Activated naive CD8-positive, alpha-beta T cell treated with anti-CD3 and anti-CD28 coated beads for 36 hours (primary cell): ENCODE data around the gene LRMDA. TPM values are rescaled to one million over a fixed set of nuclear protein-coding genes. Genes with fewer than 3 reads are reported as not detected.
"Not testable (repeated sequence)": the region's sequence is repeated elsewhere in the genome, so short reads cannot be mapped to it uniquely, and the experiment has no call there.

Source experiments
- DNase-seq: peaks from one replicate; pipeline ENCODE4 v3.0.0; 2021
- H3K27ac Mint-ChIP-seq: one replicate; pipeline ENCODE4 v1.8.0; 2022; ENCODE audit warnings: mild to moderate bottlenecking, moderate library complexity, mixed read lengths
- H3K27me3 Mint-ChIP-seq: one replicate; pipeline ENCODE4 v1.8.0; 2022; ENCODE audit warnings: mild to moderate bottlenecking, mixed read lengths
- H3K36me3 Mint-ChIP-seq: one replicate; pipeline ENCODE4 v1.8.0; 2021; ENCODE audit warnings: mild to moderate bottlenecking, mixed read lengths
- H3K4me1 Mint-ChIP-seq: one replicate; pipeline ENCODE4 v1.8.0; 2021; ENCODE audit warnings: mixed read lengths
- H3K4me3 Mint-ChIP-seq: one replicate; pipeline ENCODE4 v1.8.0; 2022; ENCODE audit warnings: mild to moderate bottlenecking, moderate library complexity, mixed read lengths
- H3K9me3 Mint-ChIP-seq: one replicate; pipeline ENCODE4 v1.8.0; 2022; ENCODE audit warnings: mixed read lengths
- total RNA-seq, 2 experiments: library from RNA; stranded (reverse); gene quantifications; one replicate each; pipeline ENCODE4 v1.2.3, GENCODE V29; 2021

LRMDA gene
- total RNA-seq, 2 experiments from 2014 or later: not detected

DNA sequence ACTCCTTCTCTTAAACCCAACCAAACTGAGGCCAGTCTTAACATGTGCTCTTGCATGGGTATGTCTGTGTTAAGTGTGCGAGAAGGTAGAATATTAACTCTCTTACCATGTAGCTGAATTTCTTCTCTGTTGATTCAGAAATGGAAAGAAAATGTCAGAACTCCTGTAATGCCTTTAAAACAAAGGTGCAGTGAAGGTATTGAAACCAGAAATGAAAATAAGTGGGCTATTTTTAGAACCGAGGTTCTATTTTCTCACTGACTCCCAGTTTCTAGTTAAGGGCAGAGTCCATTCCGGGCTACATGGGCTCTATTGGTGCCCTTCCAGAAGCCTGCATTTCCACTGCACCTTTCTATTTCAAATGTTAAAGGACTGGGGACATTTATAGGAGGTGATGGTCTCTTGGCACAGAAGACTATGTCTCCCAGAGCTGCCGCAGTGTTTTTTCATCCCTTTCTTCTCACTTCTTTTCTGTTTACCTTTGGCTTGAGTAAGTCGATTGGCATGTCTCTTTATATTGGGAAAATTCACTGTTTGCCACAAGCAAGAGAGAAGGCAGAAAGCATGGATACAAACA, 174.9 kb downstream of the LRMDA start:
- H3K4me3 Mint-ChIP-seq: no peak overlapping the region
- H3K9me3 Mint-ChIP-seq: no peaks in the 10 kb centered on the region
- no peak for DNase-seq
- H3K4me1 Mint-ChIP-seq: no peaks in the 10 kb centered on the region
- peaks cover 14% of the 10 kb centered on the region for H3K27me3 Mint-ChIP-seq
- H3K36me3 Mint-ChIP-seq: no peaks in the 10 kb centered on the region
- H3K27ac Mint-ChIP-seq: no peak overlapping the region

DNA sequence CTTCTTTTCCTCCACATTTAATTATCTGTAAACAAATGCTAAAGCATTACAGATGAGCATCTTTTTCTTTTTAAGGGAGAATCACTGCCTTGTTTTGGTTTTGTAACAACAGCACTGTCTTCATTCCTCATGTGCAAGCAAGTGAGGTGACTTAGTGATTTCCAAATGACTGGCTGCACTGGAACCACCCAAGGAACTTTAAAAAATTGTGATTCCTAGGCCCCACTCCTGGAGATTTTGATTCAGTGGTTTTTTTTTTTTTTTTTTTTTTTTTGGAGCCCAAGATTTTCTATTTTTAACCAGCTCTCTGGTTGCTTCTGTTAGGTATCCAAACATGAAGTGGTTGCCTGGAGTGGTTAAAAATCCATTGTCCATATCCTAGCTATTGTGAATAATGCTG, 176.2 kb downstream of the LRMDA start:
- no peak for DNase-seq
- Mint-ChIP-seq H3K27me3 (peaks cover 7% of the 10 kb centered on the region), H3K4me1 (no peaks in the 10 kb centered on the region), H3K27ac (no peak overlapping the region), H3K36me3 (no peaks in the 10 kb centered on the region), H3K9me3 (no peaks in the 10 kb centered on the region), H3K4me3 (no peak overlapping the region)

DNA sequence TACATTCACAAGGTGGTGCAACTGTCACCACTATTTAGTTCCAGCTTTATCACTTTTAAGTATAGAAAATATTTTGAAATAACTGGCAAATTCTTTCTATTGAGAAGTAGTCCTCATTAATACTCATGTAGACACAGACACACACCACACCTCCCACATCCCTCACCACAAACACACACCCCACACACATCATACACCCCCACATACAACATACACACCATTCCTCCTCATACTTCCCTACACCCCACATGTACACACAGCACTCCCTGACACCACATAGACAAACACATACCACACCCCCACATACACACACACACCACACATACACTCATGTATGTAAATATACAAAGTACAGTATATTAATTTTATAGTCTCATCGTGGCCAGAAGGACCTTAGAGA, 178.8 kb downstream of the LRMDA start:
- H3K27me3 Mint-ChIP-seq: peaks cover 11% of the 10 kb centered on the region
- H3K36me3 Mint-ChIP-seq: no peaks in the 10 kb centered on the region
- H3K4me1 Mint-ChIP-seq: no peaks in the 10 kb centered on the region
- no peak for DNase-seq
- H3K9me3 Mint-ChIP-seq: no peaks in the 10 kb centered on the region
- no peak overlapping the region for H3K4me3 Mint-ChIP-seq
- no peak overlapping the region for H3K27ac Mint-ChIP-seq

DNA sequence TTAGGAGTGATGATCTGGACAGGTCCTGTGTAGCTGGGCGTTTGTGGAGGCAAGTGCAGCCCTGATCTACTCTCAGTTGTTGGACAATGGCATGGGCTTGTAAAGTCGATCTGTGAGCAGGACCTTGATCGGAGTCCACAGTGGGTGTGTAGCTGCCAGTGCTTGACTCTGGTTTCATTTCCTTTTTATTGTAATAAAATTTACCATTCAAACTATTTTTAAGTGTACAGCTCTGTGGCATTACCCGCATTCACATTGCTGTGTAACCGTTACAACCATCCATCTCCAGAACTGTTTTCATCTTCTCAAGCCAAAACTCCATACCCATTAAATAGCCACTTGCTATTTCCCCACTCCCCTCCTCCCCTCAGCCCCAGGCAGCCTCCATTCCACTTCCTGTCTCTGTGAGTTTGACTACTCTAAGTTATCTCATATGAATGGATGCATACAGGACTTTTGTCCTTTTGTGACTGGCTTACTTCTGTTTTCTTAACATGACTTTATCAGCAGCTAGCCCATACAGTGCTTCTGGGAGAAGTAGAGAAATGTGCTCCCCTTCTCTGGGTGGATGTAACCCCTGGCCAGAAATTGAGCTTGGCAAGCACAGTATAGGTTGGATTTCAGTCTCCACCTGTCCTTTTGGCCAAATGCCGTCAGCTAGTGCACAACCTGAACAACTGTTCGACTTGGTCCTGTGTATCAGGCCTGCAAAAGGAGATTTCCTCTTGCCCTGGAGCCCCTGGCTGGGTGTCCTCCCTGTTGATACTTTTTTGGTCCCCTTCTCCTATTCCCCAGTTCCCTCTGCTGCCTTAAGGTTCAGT, 180.0 kb downstream of the LRMDA start:
- Mint-ChIP-seq H3K4me1 (no peaks in the 10 kb centered on the region), H3K36me3 (no peaks in the 10 kb centered on the region), H3K27ac (no peak overlapping the region), H3K4me3 (no peak overlapping the region), H3K27me3 (peaks cover 10% of the 10 kb centered on the region), H3K9me3 (no peaks in the 10 kb centered on the region)
- DNase-seq: no peak

DNA sequence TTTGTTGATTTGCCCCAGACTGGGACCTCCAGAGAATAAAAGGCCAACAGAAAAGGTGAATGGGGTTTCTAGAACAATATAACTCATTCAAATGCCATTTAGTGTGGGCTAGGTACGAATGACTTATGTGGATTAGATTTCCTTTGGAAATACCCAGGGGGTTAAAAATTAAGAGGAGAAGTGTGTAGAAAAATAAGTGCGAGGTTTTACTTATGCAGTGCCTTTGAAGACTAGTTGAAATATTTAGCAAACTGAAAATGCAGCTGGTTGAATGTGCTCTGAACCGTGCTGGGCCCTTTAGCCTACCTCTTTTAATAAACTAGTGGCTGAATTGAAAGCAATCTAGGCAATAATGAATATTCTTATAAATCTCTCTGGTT, 180.6 kb downstream of the LRMDA start:
- DNase-seq: no peak
- H3K4me3 Mint-ChIP-seq: no peak overlapping the region
- no peaks in the 10 kb centered on the region for H3K9me3 Mint-ChIP-seq
- H3K4me1 Mint-ChIP-seq: no peaks in the 10 kb centered on the region
- no peaks in the 10 kb centered on the region for H3K36me3 Mint-ChIP-seq
- H3K27ac Mint-ChIP-seq: no peak overlapping the region
- peaks cover 10% of the 10 kb centered on the region for H3K27me3 Mint-ChIP-seq

DNA sequence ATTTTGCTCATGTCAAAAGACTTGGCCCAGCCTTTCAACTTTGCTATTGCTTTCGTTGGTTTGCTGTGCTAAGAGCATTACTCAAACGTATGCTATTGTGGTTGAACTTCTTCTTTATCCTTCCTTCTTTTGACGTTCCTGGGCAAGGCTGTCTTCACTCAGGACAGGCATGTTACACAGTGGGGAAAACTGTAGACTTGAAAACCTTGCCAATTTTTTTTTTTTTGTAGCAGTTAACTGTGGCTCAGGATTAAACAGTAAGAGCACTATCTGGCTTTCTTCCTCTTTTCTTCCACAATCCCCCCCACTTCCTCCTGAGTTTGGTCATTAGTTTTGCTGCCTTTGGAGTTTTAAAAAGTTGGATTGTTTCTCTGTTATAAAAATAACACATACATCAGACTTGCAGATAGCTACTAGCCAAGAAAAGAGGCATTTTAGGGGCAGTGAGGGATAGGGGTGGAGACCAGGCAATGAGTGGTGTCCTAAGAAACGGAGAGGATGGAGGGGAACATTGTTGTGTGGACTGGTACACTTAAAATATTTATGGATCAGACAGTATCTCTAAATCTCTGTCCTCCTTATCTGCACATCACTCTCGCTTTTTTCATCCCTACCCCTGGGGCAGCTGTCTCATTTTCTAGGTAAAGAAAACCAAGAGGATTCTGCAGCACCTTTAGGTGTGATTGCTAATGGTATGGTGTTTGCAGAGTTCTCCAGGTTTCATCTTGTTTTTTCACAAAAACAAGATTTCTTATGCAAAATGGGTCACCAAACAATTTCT, 181.7 kb downstream of the LRMDA start:
- no peak for DNase-seq
- peaks cover 10% of the 10 kb centered on the region for H3K27me3 Mint-ChIP-seq
- no peaks in the 10 kb centered on the region for H3K4me1 Mint-ChIP-seq
- no peak overlapping the region for H3K4me3 Mint-ChIP-seq
- H3K36me3 Mint-ChIP-seq: no peaks in the 10 kb centered on the region
- H3K27ac Mint-ChIP-seq: no peak overlapping the region
- no peaks in the 10 kb centered on the region for H3K9me3 Mint-ChIP-seq

DNA sequence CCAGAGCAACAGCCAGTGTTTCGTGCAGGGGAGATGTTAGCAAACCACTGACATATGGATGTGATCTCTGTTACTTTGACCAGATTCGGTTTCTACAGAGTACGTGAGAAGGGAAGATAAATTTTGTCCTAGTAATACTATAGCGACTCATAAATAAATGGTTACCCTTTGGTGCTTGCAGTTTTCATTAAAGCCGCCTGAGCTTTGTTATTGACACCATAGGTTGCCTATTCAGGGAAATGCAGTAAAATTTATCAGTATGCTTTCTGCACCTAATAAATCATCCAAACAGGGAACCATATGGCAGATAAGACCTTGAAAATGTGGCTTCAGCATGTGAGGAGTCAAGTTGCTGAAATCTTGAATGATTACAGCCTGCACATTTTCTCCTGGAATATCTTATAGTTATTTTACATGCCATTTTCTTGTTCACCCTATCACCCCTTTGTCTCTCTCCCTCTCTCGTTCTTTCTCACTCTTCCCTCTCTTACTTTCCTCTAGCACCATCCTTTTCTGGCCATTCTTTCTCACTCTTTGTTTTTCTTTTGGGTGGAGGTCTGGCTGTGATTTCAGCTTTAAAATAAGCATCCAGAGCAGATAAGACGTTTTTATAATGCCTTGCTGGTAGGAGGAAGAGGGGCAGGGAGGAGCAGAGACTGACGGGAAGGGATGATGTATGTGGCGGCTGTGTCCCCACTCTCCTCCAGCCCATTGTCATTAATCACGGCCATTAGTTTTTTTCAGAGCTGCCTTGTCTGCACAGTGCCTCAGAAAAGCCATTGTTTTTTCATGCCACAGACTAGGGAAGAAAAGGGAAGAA, 182.5 kb downstream of the LRMDA start:
- Mint-ChIP-seq H3K27ac (no peak overlapping the region), H3K4me1 (no peaks in the 10 kb centered on the region), H3K27me3 (peaks cover 10% of the 10 kb centered on the region), H3K36me3 (no peaks in the 10 kb centered on the region), H3K4me3 (no peak overlapping the region), H3K9me3 (no peaks in the 10 kb centered on the region)
- DNase-seq: no peak

DNA sequence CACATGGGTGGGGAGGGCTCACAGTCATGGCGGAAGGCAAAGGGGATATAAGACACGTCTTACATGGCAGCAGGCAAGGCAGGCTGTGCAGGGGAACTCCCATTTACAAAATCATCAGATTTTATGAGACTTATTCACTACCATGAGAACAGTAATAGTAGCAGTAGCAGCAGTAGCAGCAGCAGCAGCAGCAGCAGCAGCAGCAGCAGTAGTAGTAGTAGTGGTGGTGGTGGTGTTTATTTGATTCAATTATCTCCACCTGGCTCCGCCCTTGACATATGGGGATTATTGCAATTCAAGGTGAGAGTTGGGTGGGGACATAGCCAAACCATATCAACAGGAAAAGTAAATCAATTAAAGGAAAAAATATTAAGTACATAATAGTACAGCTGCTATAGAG, 184.7 kb downstream of the LRMDA start:
- no peaks in the 10 kb centered on the region for H3K9me3 Mint-ChIP-seq
- H3K27me3 Mint-ChIP-seq: peaks cover 15% of the 10 kb centered on the region
- H3K36me3 Mint-ChIP-seq: no peaks in the 10 kb centered on the region
- H3K4me3 Mint-ChIP-seq: no peak overlapping the region
- H3K4me1 Mint-ChIP-seq: no peaks in the 10 kb centered on the region
- H3K27ac Mint-ChIP-seq: no peak overlapping the region
- no peak for DNase-seq

DNA sequence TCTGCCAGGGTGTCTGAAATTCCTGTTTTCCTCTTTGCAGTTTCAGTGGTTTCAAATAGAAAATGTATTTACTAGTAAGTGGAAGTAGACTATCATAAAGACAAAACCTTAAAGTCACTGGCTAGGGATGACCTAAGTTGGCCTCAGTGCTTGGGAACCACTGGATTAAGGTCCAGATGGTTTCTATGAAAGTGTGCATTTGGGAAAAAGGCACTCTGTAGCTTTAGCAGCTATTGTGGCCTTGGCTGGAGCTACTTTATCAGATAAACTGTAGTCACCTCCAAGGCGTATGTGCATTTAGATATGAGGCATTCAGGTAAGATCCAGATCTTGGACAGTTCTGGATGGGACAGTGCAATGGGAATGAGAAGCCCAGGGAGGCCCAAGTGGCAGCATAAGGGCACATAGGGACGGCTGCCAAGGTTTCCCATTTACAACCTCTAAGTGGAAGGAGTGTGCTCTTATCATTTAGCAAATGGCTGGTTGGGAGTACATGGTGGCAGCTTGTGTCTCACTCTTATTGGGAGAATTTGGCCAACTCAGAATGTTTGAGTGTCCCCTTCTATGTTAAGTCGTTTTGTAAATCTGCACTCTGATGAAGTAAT, 185.6 kb downstream of the LRMDA start:
- H3K4me3 Mint-ChIP-seq: no peak overlapping the region
- H3K9me3 Mint-ChIP-seq: no peaks in the 10 kb centered on the region
- no peak for DNase-seq
- H3K4me1 Mint-ChIP-seq: no peaks in the 10 kb centered on the region
- H3K27me3 Mint-ChIP-seq: peaks cover 22% of the 10 kb centered on the region
- H3K27ac Mint-ChIP-seq: no peak overlapping the region
- no peaks in the 10 kb centered on the region for H3K36me3 Mint-ChIP-seq

DNA sequence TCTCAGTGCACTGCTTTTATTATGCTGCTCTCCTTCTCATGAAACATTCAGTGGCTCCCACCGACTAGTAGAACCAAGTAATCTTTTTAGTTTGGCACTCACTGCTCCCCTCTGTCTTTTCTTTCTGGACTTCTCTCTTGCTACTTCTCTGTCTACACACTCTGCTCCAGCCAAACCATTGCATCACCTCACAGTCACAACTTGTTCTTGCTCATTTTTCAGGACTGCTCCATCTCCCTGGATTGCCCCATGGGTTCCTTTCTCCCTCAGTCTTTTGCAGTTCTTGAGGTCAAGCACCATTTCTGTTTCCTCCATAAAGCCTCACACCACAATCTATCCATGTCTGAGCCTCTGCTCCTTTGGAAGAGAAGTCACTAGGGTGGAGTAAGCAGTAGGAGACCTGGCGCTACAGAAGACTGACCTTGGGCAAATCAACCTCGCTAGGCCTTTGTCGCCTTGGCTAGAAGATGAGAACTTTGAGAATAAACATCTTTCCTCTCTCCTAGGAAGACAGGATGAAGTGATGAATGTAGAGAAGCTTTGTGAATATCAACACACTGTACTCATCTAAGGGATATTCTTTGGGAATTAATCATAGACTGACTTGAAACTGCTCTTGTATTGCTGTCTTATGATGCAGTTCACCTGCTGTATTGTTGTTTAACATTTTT, 186.2 kb downstream of the LRMDA start:
- H3K27me3 Mint-ChIP-seq: peaks cover 23% of the 10 kb centered on the region
- H3K27ac Mint-ChIP-seq: no peak overlapping the region
- no peaks in the 10 kb centered on the region for H3K9me3 Mint-ChIP-seq
- no peaks in the 10 kb centered on the region for H3K36me3 Mint-ChIP-seq
- no peaks in the 10 kb centered on the region for H3K4me1 Mint-ChIP-seq
- DNase-seq: no peak
- no peak overlapping the region for H3K4me3 Mint-ChIP-seq

DNA sequence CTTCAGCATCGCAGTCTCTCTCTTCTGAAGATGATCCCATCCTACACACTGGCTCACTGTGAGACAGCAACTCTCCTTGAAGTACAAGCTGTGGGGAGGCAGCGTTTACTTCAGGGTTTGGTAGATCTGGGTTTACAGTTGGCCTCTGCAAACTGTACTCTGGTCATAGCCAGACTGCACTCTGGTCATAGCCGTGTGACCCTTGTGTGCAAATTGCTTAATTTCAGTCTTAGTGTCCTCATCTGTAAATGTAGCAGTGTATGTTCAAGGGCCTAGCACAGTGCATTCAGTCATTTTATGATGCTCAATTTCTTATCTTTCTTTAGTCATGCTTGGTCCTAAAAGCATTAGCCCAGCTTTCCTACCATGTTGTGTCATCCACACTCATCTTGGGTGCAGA, 188.2 kb downstream of the LRMDA start:
- no peak for DNase-seq
- Mint-ChIP-seq H3K9me3 (no peaks in the 10 kb centered on the region), H3K27me3 (peaks cover 14% of the 10 kb centered on the region), H3K4me1 (no peaks in the 10 kb centered on the region), H3K4me3 (no peak overlapping the region), H3K36me3 (no peaks in the 10 kb centered on the region), H3K27ac (no peak overlapping the region)

DNA sequence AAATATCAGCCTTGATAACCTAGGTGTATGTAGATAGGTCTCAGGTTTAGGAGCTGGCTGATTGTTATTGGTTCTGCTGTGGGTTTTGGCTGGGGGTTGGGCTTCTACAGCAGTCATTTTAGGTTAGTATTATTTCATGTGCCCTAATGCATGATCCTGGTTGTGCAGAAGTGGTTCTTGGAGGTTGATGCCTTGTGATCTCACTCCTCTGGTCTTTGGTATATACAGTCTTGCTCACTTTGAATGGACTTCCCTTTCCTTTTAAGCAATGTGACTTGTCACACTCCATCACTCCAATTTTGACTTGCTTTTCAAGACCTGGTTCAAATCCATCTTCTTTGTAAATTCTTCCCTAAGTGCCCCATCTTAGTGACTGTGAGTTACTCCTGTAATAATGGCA, 188.9 kb downstream of the LRMDA start:
- DNase-seq: no peak
- Mint-ChIP-seq H3K4me1 (no peaks in the 10 kb centered on the region), H3K9me3 (no peaks in the 10 kb centered on the region)

DNA sequence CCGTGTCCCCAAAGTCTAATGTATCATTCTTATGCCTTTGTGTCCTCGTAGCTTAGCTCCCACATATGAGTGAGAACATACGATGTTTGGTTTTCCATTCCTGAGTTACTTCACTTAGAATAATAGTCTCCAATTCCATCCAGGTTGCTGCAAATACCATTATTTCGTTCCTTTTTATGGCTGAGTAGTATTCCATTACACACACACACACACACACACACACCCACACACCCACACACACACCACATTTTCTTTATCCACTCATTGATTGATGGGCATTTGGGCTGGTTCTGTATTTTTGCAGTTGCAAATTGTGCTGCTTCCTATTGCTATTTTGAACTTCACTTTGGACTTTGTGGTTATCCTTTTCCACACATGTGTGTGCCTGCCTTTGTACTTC, 189.6 kb downstream of the LRMDA start:
- H3K27ac Mint-ChIP-seq, H3K9me3 Mint-ChIP-seq, DNase-seq, H3K4me3 Mint-ChIP-seq, H3K36me3 Mint-ChIP-seq, H3K4me1 Mint-ChIP-seq: not testable (repeated sequence)
- H3K27me3 Mint-ChIP-seq: peaks cover 13% of the 10 kb centered on the region

More for the DNA sequence above, 188.9 kb downstream of the LRMDA start:
- H3K27me3 Mint-ChIP-seq: peaks cover 13% of the 10 kb centered on the region
- H3K4me3 Mint-ChIP-seq: no peak overlapping the region
- H3K36me3 Mint-ChIP-seq: no peaks in the 10 kb centered on the region
- H3K27ac Mint-ChIP-seq: no peak overlapping the region

DNA sequence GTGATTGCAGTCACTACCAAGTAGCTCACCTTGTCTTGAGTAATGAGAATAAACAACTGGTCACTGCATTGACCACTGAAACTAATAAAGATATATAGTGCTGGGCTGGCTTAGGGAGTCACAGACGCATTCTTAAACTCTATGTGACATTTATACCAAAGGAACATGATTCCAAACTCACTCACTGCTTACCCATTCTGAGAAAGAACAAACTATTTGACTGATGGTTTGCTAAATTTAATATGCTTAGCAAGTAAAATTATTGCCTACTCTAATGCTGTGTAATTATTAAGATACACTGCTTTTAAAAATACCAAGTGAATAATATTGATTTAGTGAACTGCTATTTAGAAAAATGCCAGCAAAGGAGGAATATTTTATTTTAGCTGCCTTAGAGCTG, 191.1 kb downstream of the LRMDA start:
- H3K4me1 Mint-ChIP-seq: no peaks in the 10 kb centered on the region
- no peak overlapping the region for H3K4me3 Mint-ChIP-seq
- no peak overlapping the region for H3K27ac Mint-ChIP-seq

More for the DNA sequence above, 191.1 kb downstream of the LRMDA start:
- Mint-ChIP-seq H3K9me3 (no peaks in the 10 kb centered on the region), H3K27me3 (peaks cover 13% of the 10 kb centered on the region), H3K36me3 (no peaks in the 10 kb centered on the region)
- no peak for DNase-seq
